H1 (cell line): ENCODE results near the gene MCM5. TPM values are rescaled to one million over a fixed set of nuclear protein-coding genes. Genes with fewer than 3 reads are reported as not detected.

ENCODE experiments used
- CTCF ChIP-seq, 3 experiments: IDR thresholded peaks; 1 replicate in 2 of 3; 2 replicates in 1 of 3; pipeline versions ENCODE4 v1.5.1 to v1.6.1; 2011; ENCODE audit warnings: low read length in 3 of 3, mild to moderate bottlenecking in 3 of 3, inconsistent platforms in 2 of 3, low read depth in 1 of 3, moderate library complexity in 1 of 3; ENCODE audit not compliant: insufficient read depth in 1 of 3; ENCODE audit errors: control extremely low read depth in 1 of 3
- KDM4A ChIP-seq: IDR thresholded peaks from one replicate; pipeline ENCODE4 v1.7.1; 2012; ENCODE audit warnings: low read depth, mild to moderate bottlenecking, moderate library complexity, low read length, inconsistent platforms; ENCODE audit not compliant: severe bottlenecking
- polyA plus RNA-seq, 7 experiments: library from polyadenylated mRNA; depleted of rRNA in 3 of 7; stranded (reverse) in 5 of 7; unstranded in 2 of 7; fragments of >200 nt in 5 of 7; fragments of 200-250 nt in 2 of 7; gene quantifications; 1 replicate in 5 of 7; 2 replicates in 1 of 7; 4 replicates in 1 of 7; pipeline versions ENCODE4 v1.2.1 to v1.2.3, GENCODE V29; 2011 to 2013; ENCODE audit warnings: missing spikeins in 2 of 7, mixed read lengths in 2 of 7
- total RNA-seq: library from RNA; stranded (reverse); fragmentation: NEBNext Ultra II Directional; extraction: Animal tissue kit (Norgen Biotek cat#: 25700); gene quantifications from 2 replicates; pipeline ENCODE4 v1.2.1, GENCODE V29; 2021

Gene MCM5
- total and polyA plus RNA-seq, 2 of the 8 experiments (the other 6 are each of a cell fraction or from before 2014, with no cell fraction given) = 210 to 305 TPM

- TF ChIP-seq KDM4A (no peak), CTCF (IDR thresholded peaks at IDR 0.05; ENCODE audit: control extremely low read depth in 1 of 3, insufficient read depth in 1 of 3, low read depth in 1 of 3, low read length in 3 of 3) (no peak)
Measured at GRCh38 chr22:35419756-35420155, 19.8 kb downstream of the MCM5 start (continued).
